NOMO-1 treated with DMSO at 0.1 percent for 48 hours (cell line): Measurements from ENCODE around the gene CALML4.

Experiments used
- DNase-seq: peaks from one replicate; lab custom pipeline; 2025; ENCODE audit not compliant: unreplicated experiment; lab: John Stamatoyannopoulos, UW

The CALML4 gene

DNA sequence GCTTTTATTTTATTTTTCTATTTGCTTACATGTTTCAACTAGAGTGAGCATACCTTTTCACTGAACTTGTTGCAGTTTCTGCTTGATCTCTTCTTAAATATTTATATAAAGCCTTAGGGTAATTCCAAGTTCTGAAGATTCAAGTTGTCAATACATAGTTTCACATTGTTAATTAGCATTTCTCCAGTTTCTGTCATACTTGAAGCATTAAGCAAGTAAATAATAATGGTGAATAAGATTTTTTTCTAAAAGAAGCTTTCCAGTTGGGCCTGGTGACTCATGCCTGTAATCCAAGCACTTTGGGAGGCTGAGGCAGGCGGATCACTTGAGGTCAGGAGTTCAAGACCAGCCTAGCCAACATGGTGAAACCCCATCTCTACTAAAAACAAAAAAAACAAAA, 53.9 kb downstream of the CALML4 start:
- DNase-seq: no peak

DNA sequence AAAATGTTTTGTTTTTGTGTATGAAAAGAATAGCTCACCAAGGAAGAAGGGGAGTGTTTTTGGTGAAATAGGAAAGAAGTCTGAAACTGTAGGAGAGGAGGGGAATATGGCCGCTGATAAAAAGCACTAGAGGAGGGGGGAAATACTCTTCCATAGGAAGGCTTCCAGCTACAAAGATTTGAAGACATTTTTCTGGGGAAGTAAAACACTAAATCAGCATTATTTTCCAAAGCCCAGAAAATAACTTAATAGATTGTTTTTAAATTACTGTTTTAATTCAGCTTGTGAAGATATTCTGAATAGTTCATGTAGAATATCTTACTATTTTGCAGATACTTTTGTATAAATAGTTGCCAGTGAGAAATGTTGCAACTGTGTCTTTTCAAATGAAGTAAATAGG, 54.9 kb downstream of the CALML4 start:
- DNase-seq: no peak

DNA sequence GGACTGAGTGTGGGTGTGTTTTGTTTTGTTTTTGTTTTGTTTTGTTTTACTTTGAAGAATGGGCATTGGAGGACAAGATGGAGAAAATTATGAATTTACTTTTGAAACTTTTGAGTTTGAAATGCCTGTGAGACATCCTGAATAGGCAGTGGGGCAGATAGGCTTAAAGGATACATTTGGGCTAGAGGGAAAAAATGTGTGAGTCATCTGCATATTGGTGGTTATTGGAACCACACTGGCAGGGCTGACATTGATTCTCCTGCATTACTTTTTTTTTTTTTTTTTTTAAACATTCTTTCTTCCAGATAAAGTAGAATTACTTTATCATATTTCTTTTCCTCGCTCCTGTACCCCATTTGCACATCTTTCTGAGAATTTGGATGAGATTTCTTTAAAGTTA, 56.1 kb downstream of the CALML4 start:
- DNase-seq: no peak

DNA sequence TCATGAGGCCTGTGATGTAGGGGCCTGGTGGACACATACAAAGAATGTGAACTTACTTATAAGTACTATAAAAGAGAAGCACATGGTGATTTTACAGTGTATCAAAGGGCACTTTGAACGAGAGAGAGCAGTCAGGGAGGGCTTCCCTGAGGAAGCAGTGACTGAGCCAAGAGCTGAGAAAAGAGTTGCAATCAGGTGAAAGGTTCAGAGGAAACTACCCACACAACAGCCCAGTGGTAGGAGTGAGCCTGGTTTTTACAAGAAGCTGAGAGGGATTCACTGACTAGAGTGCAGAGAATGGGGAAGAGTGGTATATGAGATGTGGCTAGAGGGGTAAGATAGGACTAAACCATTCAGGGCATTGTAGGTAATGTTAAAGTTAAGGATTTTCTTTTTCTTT, 57.1 kb downstream of the CALML4 start:
- DNase-seq: no peak

DNA sequence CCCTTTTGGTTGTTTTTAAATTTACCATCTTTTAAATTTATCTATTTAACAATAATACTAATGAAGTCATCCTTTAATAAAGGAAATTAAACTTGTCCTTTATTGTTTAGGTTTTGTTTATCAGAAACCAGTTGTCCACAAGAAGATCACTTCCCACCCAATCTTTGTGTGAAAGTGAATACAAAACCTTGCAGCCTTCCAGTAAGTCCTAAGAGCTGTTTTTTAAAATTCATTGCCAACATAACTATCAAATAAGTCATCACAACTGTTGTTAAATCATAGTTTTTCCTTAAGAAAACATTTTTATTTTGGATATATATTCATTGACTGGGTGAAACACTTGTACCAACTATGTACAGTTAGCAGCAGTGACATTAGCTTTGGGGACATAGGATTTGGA, 59.4 kb downstream of the CALML4 start:
- DNase-seq: no peak

DNA sequence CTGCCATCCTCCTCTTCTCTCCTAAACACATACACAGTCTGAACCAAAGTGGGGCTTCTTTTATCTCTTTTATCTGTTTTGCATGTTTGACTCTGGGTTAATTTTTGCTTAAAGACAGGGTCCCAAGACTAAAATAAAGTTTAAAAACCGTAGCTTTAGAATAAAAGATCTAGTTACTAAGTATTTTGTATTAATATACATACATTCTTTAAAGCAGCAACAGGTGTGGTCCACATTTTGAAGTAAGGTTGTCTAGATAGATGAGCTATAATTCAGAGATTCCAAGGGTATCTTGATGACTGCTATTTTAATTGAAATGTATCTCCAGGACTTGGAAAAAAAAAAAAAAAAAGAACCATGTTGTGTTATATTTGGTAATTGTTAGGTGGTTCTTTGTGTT, 61.3 kb downstream of the CALML4 start:
- DNase-seq: no peak

DNA sequence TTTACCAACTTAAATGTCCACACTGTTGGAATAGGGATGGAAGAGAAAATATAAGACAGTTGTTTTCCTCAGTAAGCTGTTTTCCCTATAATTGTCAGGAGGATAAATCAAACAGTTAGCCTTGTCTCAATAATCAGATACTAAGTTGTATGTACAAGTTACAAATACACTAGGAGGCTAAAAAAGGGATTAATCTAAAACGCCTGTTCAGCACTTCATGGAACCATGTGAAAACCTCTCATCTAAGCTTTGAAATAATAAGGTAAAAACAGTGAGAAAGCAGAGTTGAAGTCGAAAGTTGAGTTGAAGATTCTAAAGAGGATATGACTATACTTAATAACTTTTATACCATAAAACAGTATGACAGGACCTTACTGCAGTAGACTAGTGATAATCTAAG, 62.0 kb downstream of the CALML4 start:
- DNase-seq: no peak
